ENCODE measurements around the gene SP2. TPM values are rescaled to one million over a fixed set of nuclear protein-coding genes. Genes with fewer than 3 reads are reported as not detected.

SP2 gene
- total RNA-seq, 2 experiments from 2014 or later, result 5.8 to 22.1 TPM

GRCh38 chr17:47952171-47953021 lies 56.4 kb downstream of the SP2 start:
- Histone ChIP-seq H3K9me3 (ENCODE audit: low read length) (no peaks in the 10 kb centered on the region), H3K9me2 (ENCODE audit: insufficient read depth, low read length) (no peaks in the 10 kb centered on the region), H3K4me2 (ENCODE audit: low read length) (no peak overlapping the region), H3K79me2 (ENCODE audit: insufficient read depth, low read depth, low read length) (no peaks in the 10 kb centered on the region), H2AFZ (ENCODE audit: low read length) (no peak overlapping the region), H3K4me3 (ENCODE audit: low read depth, low read length, poor library complexity, severe bottlenecking) (no peak overlapping the region), H3K27ac (ENCODE audit: low read depth, low read length, poor library complexity, severe bottlenecking) (no peak overlapping the region), H4K20me1 (ENCODE audit: insufficient read depth, low read length) (no peaks in the 10 kb centered on the region), H3K36me3 (ENCODE audit: insufficient read depth, low read length) (peaks cover 15% of the 10 kb centered on the region; the same call in 1 of the 2 replicates), H3K4me1 (ENCODE audit: insufficient read depth, low read length, poor library complexity, severe bottlenecking) (peaks cover 17% of the 10 kb centered on the region)
- no TSS peak for BruUV-seq (replicated peaks)
- intact Hi-C loops (cut with micrococcal nuclease; ENCODE audit: unreplicated experiment), result no loop called here
- ChIA-PET POLR2A (interaction anchor here (0.7 kb wide), 1 partner anchor 18 kb away, joined by 4 read pairs; the partner anchor contains the start of gene CDK5RAP3), CTCF (ENCODE audit: unreplicated experiment) (no interaction called here)
- TF ChIP-seq EZH2phosphoT487 (IDR thresholded peaks at IDR 0.05; ENCODE audit: borderline replicate concordance, low read depth, low read length) (no peak), CTCF (conservative IDR thresholded peaks at IDR 0.05; ENCODE audit: low read length) (no peak)
- no peak for DNase-seq (ENCODE audit: low spot score)

- intact Hi-C loops (cut with micrococcal nuclease; ENCODE audit: unreplicated experiment), result no loop called here
- Histone ChIP-seq H3K4me1 (ENCODE audit: insufficient read depth, low read length, poor library complexity, severe bottlenecking) (peaks cover 13% of the 10 kb centered on the region), H3K27ac (ENCODE audit: low read depth, low read length, poor library complexity, severe bottlenecking) (no peak overlapping the region), H3K36me3 (ENCODE audit: insufficient read depth, low read length) (peaks cover 3% of the 10 kb centered on the region; the same call in 1 of the 2 replicates), H3K4me2 (ENCODE audit: low read length) (no peak overlapping the region), H3K9me3 (ENCODE audit: low read length) (no peaks in the 10 kb centered on the region), H3K9me2 (ENCODE audit: insufficient read depth, low read length) (no peaks in the 10 kb centered on the region), H4K20me1 (ENCODE audit: insufficient read depth, low read length) (no peaks in the 10 kb centered on the region), H3K79me2 (ENCODE audit: insufficient read depth, low read depth, low read length) (no peaks in the 10 kb centered on the region), H2AFZ (ENCODE audit: low read length) (no peak overlapping the region), H3K4me3 (ENCODE audit: low read depth, low read length, poor library complexity, severe bottlenecking) (no peak overlapping the region)
- POLR2A ChIA-PET, result interaction anchor here (0.6 kb wide), 1 partner anchor 1279 kb away, joined by 3 read pairs; no protein-coding TSS in a partner anchor
- CTCF ChIA-PET (ENCODE audit: unreplicated experiment), result no interaction called here
- no peak for DNase-seq (ENCODE audit: low spot score)
- TF ChIP-seq CTCF (conservative IDR thresholded peaks at IDR 0.05; ENCODE audit: low read length) (no peak), EZH2phosphoT487 (IDR thresholded peaks at IDR 0.05; ENCODE audit: borderline replicate concordance, low read depth, low read length) (no peak)
- BruUV-seq (replicated peaks), result no TSS peak
These were observed 57.9 kb downstream of the SP2 start for GRCh38 chr17:47953909-47954308.
